ENCODE data around the gene SRRM5.
A peak's percentile ranks its signal among the peaks of the same experiment; 100 is the strongest.
"Not testable (repeated sequence)": the region's sequence is repeated elsewhere in the genome, so short reads cannot be mapped to it uniquely, and the experiment has no call there.

SRRM5 gene

DNA sequence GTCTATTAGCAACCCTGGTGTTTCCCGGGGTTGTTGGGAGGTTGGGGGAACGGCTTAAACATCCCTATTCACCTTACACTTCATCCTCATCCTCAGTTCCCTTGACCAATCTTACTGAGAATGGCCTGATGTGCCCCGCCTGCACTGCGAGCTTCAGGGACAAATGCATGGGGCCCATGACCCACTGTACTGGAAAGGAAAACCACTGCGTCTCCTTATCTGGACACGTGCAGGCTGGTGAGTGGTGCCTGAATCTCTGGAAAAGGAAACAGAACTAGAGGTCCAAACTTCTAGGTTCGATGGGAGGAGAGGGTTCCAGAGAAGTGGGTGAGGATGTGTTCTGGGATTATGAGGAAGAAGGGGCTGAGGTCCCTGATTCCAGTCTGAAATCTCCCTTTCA, 30.4 kb upstream of the SRRM5 start:
- H3K9me3 Mint-ChIP-seq, result no peaks in the 10 kb centered on the region
- no peak for ATAC-seq (replicated peaks)
- no peak for DNase-seq
- H3K36me3 Mint-ChIP-seq, result peaks cover 12 to 24% of the 10 kb centered on the region in 2 donors
- H3K27ac Mint-ChIP-seq, result no peak overlapping the region
- H3K4me3 Mint-ChIP-seq, result peak overlapping the region; percentile 40 to 51
- H3K4me1 Mint-ChIP-seq, result peaks cover 36 to 76% of the 10 kb centered on the region in 2 donors
- no peaks in the 10 kb centered on the region for H3K27me3 Mint-ChIP-seq

DNA sequence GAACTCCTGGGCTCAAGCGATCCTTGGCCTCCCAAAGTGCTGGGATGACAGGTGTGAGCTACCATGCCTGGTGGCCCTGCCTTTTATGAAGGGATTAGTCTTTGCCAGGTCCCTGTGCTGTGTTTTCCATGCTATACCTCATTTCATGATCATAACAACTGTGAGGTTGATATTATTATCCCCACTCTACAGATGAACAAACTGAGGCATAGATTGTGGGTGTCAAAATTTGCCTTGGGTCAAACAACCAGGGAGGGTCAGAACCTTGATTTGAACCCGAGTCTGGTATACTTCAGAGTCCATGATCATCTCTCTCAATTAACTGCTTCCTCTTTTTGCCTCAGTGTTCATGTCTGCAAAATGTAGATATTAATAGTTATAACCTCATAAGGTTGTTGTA, 29.4 kb upstream of the SRRM5 start:
- Mint-ChIP-seq H3K9me3 (no peaks in the 10 kb centered on the region), H3K36me3 (peaks cover 12 to 26% of the 10 kb centered on the region in 2 donors), H3K4me3 (no peak overlapping the region), H3K4me1 (peaks cover 37 to 68% of the 10 kb centered on the region in 2 donors), H3K27me3 (no peaks in the 10 kb centered on the region), H3K27ac (no peak overlapping the region)
- ATAC-seq (replicated peaks), result no peak
- DNase-seq, result no peak

DNA sequence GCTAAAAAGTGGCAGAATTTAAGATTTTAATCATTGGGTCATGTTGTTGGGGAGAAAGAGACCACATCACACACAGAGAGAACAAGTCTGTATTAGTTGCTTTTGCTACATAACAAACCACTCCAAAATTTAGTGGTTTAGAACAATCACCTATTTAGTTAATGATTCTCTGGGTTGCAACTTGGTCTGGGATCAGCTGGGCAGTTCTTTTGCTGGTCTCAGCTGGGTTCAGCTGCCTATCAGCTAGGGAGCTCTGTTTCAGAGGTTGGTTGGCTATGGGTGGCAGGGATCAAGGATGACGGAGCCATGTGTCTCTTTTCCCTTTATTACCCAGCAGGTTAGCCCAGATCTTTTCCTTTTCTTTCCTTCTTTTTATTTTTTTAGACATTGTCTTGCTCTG, 27.4 kb upstream of the SRRM5 start:
- Mint-ChIP-seq H3K9me3 (no peaks in the 10 kb centered on the region), H3K4me1 (peaks cover 31 to 60% of the 10 kb centered on the region in 2 donors), H3K4me3 (no peak overlapping the region), H3K27me3 (no peaks in the 10 kb centered on the region), H3K27ac (peak overlapping the region; percentile 79), H3K36me3 (peaks cover 14 to 30% of the 10 kb centered on the region in 2 donors)
- ATAC-seq (replicated peaks), result no peak
- no peak for DNase-seq

DNA sequence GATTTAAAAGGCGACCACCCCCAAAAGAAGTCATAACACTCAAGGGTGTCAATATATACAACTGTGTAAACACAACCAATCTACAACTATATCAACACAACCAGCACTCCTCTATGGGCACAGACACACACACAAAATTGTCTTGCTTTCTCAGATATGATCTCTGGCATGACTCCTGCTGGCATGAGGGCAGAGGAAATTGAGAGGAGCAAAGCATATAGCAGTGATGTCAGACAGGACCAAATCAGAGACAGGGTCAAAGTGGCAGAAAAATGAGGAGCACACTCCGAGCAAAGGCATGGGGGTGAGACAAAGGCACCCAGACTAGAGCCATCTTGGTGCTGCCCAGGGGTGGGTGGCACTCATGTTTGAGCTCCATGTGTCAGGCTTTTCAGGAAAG, 25.5 kb upstream of the SRRM5 start:
- peaks cover 28 to 48% of the 10 kb centered on the region in 2 donors for H3K36me3 Mint-ChIP-seq

DNA sequence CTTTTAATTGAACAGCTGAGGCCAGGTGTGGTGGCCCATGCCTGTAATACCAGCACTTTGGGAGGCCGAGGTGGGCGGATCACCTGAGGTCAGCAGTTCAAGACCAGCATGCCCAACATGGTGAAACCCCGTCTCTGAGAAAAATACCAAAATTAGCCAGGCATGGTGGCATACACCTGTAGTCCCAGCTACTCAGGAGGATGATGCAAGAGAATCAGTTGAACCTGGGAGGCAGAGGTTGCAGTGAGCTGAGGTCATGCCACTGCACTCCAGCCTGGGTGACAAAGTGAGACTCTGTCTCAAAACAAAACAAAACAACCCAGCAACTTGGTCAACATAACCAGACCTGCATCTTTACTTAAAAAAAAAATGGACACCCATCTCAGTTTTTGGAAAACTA, 24.9 kb upstream of the SRRM5 start:
- DNase-seq; H3K9me3 Mint-ChIP-seq; ATAC-seq (replicated peaks); H3K4me3 Mint-ChIP-seq; H3K27ac Mint-ChIP-seq; H3K27me3 Mint-ChIP-seq: not testable (repeated sequence)
- Mint-ChIP-seq H3K4me1 (peaks cover 31 to 55% of the 10 kb centered on the region in 2 donors), H3K36me3 (peaks cover 28 to 49% of the 10 kb centered on the region in 2 donors)

More for the DNA sequence above, 25.5 kb upstream of the SRRM5 start:
- no peak for ATAC-seq (replicated peaks)
- H3K9me3 Mint-ChIP-seq, result no peaks in the 10 kb centered on the region
- no peak overlapping the region for H3K4me3 Mint-ChIP-seq
- H3K4me1 Mint-ChIP-seq, result peaks cover 35 to 62% of the 10 kb centered on the region in 2 donors
- DNase-seq, result no peak
- no peaks in the 10 kb centered on the region for H3K27me3 Mint-ChIP-seq
- H3K27ac Mint-ChIP-seq, result no peak overlapping the region

DNA sequence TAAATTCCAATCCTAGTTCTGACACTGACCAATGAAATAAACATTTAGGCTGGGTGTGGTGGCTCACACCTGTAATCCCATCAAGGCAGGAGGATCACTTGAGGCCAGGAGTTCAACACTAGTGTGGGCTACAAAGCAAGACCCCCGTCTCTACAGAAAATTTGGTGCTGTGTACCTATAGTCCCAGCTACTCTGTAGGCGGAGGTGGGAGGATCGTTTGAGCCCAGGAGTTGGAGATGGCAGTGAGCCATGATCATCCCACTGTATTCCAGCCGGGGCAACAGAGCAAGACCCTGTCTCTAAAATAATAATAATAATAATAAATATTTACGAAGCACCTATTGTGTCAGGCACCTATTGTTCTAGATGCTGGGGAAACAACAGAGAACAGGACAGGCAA, 22.6 kb upstream of the SRRM5 start:
- peak overlapping the region; percentile 87 for H3K27ac Mint-ChIP-seq
- no peaks in the 10 kb centered on the region for H3K27me3 Mint-ChIP-seq
- ATAC-seq (replicated peaks), result no peak
- H3K4me1 Mint-ChIP-seq, result peaks cover 36 to 53% of the 10 kb centered on the region in 2 donors
- no peak overlapping the region for H3K4me3 Mint-ChIP-seq
- no peak for DNase-seq
- H3K36me3 Mint-ChIP-seq, result peaks cover 41 to 63% of the 10 kb centered on the region in 2 donors
- no peaks in the 10 kb centered on the region for H3K9me3 Mint-ChIP-seq

DNA sequence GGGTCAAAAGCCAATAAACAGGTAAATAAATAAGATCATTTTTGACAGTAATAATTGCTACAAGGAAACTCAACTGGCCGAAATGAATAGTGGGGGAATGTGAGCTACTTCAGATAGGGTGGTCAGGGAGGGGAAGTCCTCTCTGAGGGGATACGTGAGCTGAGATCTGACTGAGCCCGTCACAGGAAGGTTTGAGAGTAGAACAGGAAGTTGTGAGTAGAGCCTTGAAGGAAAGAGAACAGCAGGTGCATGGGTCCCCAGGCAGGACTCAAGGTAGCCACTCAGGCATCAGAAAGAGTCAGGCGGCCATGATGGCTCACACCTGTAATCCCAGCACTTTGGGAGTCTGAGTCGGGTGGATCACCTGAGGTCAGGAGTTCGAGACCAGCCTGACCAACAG, 22.2 kb upstream of the SRRM5 start:
- DNase-seq (no peak), ATAC-seq (replicated peaks) (peak; percentile 63)
- H3K9me3 Mint-ChIP-seq, result no peaks in the 10 kb centered on the region
- H3K27me3 Mint-ChIP-seq, result no peaks in the 10 kb centered on the region
- H3K4me3 Mint-ChIP-seq, result no peak overlapping the region
- peaks cover 33 to 49% of the 10 kb centered on the region in 2 donors for H3K4me1 Mint-ChIP-seq
- peak overlapping the region; percentile 87 for H3K27ac Mint-ChIP-seq
- H3K36me3 Mint-ChIP-seq, result peaks cover 40 to 60% of the 10 kb centered on the region in 2 donors

DNA sequence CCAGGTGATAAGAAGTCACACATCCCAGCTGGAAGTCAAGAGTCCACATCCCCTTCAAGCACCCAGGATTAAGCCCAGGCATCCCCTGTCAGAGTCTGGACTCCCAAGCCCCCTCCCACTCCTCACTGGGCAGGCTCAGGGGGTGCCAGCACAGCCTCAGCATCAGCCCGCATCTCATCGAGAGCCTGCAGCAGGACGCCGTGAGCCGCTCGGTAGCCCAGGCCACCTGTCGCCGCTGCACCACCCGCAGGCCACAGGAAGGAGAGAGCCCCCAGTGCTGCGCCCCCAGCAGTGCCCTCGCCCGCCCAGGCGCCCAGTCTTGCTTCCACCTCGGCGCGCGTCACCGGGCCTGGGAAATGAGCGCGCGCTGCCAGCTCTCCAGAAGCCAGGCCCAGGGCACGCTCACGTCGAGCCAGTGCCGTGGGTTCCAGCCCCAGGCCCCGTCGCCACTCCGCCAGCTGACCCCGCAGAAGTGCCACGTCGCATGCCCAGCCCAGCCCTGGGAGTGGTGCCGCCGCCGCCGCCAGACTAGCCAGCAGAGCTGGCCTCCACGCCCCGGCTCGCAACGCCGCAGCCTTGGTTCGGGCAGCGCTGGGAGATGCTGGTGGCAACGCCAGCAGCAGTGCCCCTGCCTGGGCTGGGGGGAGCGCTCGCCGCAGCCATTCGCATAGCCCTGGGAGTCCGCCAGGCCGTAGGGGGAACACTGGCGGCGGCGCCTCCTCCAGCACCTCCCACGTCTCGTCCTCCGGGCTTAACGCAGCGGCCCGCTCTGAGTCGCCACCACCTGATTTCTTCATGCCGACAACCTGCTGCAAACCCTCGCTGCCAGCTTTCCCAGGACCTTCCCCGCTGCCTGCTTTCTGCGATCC, 19.8 kb upstream of the SRRM5 start:
- Mint-ChIP-seq H3K27me3 (no peaks in the 10 kb centered on the region), H3K27ac (no peak overlapping the region), H3K9me3 (no peaks in the 10 kb centered on the region), H3K4me3 (no peak overlapping the region), H3K36me3 (peaks cover 40 to 49% of the 10 kb centered on the region in 2 donors), H3K4me1 (peaks cover 24 to 53% of the 10 kb centered on the region in 2 donors)
- DNase-seq (no peak), ATAC-seq (replicated peaks) (no peak)

DNA sequence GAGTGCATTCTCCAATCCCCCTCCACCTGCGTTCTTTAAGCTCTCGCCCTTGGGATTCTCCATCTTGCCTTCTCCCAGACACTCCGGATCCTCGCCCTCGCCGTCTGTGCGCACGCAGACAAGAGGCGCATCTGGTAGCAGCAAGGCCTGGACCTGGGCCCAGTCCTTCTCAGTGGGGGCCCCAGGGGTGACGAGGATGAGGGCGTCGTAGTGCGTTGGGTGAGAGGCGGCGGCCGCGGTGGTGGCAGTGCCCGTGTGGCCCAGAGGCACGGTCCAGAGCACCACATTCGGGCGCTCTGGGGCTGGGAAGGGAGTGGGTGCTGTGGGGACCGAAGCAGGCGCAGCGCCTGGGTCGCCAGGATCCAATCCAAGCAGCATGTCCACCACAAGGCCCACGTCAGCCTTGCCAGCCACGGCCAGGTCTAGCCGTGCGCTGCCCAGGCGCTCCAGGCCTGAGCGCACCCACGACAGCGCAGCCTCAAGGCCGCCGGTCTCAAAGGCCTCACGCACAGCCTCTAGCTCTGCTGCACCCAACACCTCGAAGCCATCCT, 19.0 kb upstream of the SRRM5 start:
- DNase-seq (no peak), ATAC-seq (replicated peaks) (no peak)
- Mint-ChIP-seq H3K36me3 (peaks cover 40 to 52% of the 10 kb centered on the region in 2 donors), H3K9me3 (no peaks in the 10 kb centered on the region), H3K27ac (no peak overlapping the region), H3K4me1 (peaks cover 29 to 61% of the 10 kb centered on the region in 2 donors), H3K4me3 (no peak overlapping the region), H3K27me3 (no peaks in the 10 kb centered on the region)

DNA sequence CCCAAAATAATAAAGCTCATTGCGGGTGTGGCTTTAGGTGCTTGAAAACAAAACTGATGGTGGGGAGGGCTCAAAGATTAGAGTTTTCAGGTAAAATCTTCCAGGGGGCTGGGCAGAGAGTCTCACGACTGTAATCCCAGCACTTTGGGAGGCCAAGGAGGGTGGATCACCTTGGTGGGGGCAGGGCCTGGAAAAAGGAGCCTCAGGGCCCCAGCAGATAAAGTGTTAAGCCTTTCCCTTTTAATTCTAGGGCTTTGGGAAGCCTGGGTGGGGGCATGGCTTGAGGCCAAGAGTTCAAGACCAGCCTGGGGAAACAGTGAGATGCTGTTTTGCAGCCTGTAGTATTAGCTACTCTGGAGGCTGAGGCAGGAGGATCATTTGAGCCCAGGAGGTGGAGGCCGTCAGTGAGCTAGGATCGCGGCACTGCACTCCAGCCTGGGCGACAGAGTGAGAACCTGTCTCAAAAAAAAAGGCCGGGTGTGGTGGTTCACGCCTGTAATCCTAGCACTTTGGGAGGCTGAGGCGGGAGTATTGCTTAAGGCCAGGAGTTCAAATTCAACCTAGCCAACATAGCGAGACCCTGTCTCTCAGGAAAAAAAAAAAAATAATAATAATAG, 17.7 kb upstream of the SRRM5 start:
- peaks cover 38 to 53% of the 10 kb centered on the region in 2 donors for H3K36me3 Mint-ChIP-seq

DNA sequence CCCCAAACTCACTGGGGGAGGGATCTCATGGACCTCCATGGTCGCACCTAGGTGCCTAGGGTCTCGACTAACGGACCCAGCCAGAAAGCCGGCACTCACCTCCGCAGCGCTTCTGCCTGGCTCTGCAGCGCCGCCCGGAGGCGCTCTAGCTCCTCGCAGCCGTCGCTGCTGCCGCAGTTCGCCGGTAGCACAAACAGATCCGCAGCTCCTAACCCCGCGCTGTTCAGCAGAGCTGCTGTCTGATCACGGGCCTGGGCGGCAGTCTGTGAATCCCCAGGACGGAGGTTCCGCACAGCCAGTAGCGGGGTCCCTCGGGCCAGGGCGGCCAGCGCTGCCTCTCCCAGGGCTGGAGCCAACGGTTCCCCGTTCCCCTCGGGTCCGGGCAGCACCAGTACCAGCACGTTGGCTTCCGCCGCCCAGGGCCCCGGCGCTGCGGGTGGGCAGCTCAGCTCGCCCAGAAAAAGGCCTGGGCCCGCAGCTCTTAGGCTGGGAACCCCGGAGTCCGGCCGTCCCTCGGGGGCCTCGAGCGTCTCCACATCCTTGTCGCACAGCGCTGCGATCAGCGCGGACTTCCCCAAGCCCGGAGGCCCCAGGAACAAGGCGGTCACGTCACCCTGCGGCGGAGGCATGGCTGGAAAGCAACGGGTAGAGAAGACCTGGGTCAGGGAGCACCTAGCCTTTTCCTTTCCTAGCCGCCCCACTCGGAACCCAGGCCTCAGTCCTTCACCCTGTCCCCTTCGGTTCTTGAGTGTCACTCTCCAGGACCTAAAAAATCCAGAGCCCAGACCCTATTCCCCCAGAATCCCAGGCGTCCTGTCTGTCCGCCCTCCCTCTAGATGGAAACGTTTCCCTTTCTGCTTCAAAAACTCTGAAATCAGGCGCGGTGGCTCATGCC, 16.9 kb upstream of the SRRM5 start:
- H3K4me3 Mint-ChIP-seq, result peak overlapping the region; percentile 99
- H3K27me3 Mint-ChIP-seq, result no peaks in the 10 kb centered on the region
- H3K36me3 Mint-ChIP-seq, result peaks cover 35 to 51% of the 10 kb centered on the region in 2 donors
- H3K4me1 Mint-ChIP-seq, result peaks cover 34 to 64% of the 10 kb centered on the region in 2 donors
- H3K27ac Mint-ChIP-seq, result peak overlapping the region; percentile 100
- no peaks in the 10 kb centered on the region for H3K9me3 Mint-ChIP-seq
- ATAC-seq (replicated peaks) (peak; percentile 48 to 59), DNase-seq (peak; percentile 58)

More for the DNA sequence above, 17.7 kb upstream of the SRRM5 start:
- no peak overlapping the region for H3K27ac Mint-ChIP-seq
- peak overlapping the region; percentile 65 to 99 for H3K4me3 Mint-ChIP-seq
- H3K4me1 Mint-ChIP-seq, result peaks cover 38 to 70% of the 10 kb centered on the region in 2 donors
- no peaks in the 10 kb centered on the region for H3K9me3 Mint-ChIP-seq
- no peaks in the 10 kb centered on the region for H3K27me3 Mint-ChIP-seq
- DNase-seq (no peak), ATAC-seq (replicated peaks) (no peak)

DNA sequence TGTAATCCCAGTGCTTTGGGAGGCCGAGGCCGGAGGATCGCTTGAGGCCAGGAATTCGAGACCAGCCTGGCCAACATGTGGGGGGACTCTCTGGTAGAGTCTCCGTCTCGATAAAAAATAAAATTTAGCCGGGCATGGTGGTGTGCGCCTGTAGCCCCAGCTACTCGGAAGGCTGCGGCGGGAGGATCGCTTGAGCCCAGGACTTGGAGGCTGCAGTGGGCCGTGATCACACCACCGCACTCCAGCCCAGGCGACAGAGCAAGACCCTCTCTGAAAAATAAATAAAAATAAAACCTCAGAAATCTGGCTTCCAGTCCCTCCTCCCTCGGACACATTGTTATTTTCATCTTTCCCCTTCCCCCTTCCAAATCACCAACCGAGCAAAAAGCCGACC, 16.3 kb upstream of the SRRM5 start:
- Mint-ChIP-seq H3K27ac (peak overlapping the region; percentile 100), H3K9me3 (no peaks in the 10 kb centered on the region), H3K4me1 (peaks cover 30 to 58% of the 10 kb centered on the region in 2 donors), H3K27me3 (no peaks in the 10 kb centered on the region), H3K36me3 (peaks cover 30 to 49% of the 10 kb centered on the region in 2 donors), H3K4me3 (peak overlapping the region; percentile 99)
- ATAC-seq (replicated peaks) (peak; percentile 39 to 41), DNase-seq (no peak)

DNA sequence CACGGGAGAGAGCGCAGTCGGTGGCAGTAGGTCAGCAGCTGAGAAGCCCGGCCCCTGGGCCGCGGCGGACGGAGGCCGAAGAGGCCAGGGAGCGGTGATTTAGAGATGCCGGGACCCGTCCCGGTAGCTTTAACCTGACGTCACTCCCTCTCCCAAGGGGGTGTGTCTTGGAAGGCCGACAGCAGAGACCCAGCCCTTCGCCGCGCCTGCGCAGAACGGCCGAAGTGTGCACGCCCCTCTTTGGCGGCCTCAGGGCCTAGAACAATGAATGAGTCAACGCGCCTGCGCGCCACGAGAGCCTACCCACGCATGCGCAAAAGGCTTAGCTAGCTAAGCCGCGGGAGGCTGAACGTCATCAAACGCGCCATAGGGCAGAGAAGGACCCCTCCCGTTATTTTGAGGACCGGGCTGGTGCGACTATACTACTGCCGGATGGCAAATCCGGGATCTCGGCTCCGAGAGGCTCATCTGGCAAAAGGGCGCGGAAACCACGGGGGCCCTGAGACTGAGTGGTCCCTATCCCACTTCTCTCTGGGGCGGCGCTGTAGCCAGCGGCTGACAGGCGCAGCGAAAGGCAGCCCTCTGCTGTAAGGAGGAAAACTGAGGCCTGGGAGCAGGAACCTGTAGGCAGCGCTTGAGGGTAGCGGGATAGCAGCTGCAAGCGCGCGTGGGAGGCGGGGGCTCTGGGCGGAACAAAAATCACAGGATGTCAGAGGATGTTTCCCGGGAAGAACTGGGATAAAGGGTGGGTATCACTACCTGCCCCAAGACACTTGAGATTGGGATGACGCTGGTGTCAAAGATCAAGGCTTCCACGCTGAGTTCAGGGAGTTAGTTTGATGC, 15.7 kb upstream of the SRRM5 start, which contains the start of the genes IRGQ and ZNF576:
Gene IRGQ, minus strand, starts transcription at position 136 of the 843 bp plus-strand sequence. CDS start 796 bp downstream, outside the sequence.
Gene ZNF576, plus strand, starts transcription at position 597 of the 843 bp plus-strand sequence. CDS start 514 bp downstream, outside the sequence.
- Mint-ChIP-seq H3K4me1 (peaks cover 26 to 52% of the 10 kb centered on the region in 2 donors), H3K36me3 (peaks cover 24 to 44% of the 10 kb centered on the region in 2 donors), H3K4me3 (peak within 1 kb of the TSS; percentile 99), H3K27ac (peak within 1 kb of the TSS; percentile 100), H3K9me3 (no peaks in the 10 kb centered on the region), H3K27me3 (no peaks in the 10 kb centered on the region)
- DNase-seq (peak; percentile 99), ATAC-seq (replicated peaks) (peak; percentile 83 to 88)

Data from stimulated activated naive B cell treated with anti-CD40 and anti-IgM and Interleukin-4, amounts not matched to agents 10 μg/mL and 1 μg/mL and 100 μg/mL, for 72 hours (primary cell).